Urinary bladder (tissue), 4 donors: ENCODE results near the gene AGRN. TPM values are rescaled to one million over a fixed set of nuclear protein-coding genes. Genes with fewer than 3 reads are reported as not detected.
"Not testable (repeated sequence)": the region's sequence is repeated elsewhere in the genome, so short reads cannot be mapped to it uniquely, and the experiment has no call there.

Experiments
- DNase-seq: peaks from one replicate; pipeline ENCODE4 v3.0.0-alpha.2; 2015; ENCODE audit errors: extremely low spot score
- H3K27ac ChIP-seq: one replicate; pipeline ENCODE4 v1.5.1; 2013; ENCODE audit warnings: low read depth, mild to moderate bottlenecking, moderate library complexity
- H3K36me3 ChIP-seq: one replicate; pipeline ENCODE4 v1.6.1; 2013; ENCODE audit warnings: mild to moderate bottlenecking, moderate library complexity; ENCODE audit not compliant: insufficient read depth
- H3K4me1 ChIP-seq: one replicate; pipeline ENCODE4 v1.6.1; 2013; ENCODE audit warnings: mild to moderate bottlenecking, moderate library complexity; ENCODE audit not compliant: insufficient read depth
- H3K4me3 ChIP-seq: one replicate; pipeline ENCODE4 v1.5.1; 2013; ENCODE audit warnings: low read depth, low read length
- WGBS: extraction: QIAGEN DNeasy Blood & Tissue Kit; methylation state at CpG from one replicate; pipeline ENCODE4 v1.1.7; 2013; 5-methylcytosine and 5-hydroxymethylcytosine counted together
- polyA plus RNA-seq: library from polyadenylated mRNA; stranded (reverse); fragments of 200-250 nt; gene quantifications from one replicate; pipeline ENCODE4 v1.2.3, GENCODE V29; 2013
- total RNA-seq: library from RNA; depleted of rRNA; stranded (reverse); fragments of >200 nt; gene quantifications from one replicate; pipeline ENCODE4 v1.2.3, GENCODE V29; 2014
- donor health status: healthy with polysubstance abuse.
- donor health status: healthy.

AGRN gene
- total and polyA plus RNA-seq, 2 donors: 38.7 to 43.3 TPM

DNA sequence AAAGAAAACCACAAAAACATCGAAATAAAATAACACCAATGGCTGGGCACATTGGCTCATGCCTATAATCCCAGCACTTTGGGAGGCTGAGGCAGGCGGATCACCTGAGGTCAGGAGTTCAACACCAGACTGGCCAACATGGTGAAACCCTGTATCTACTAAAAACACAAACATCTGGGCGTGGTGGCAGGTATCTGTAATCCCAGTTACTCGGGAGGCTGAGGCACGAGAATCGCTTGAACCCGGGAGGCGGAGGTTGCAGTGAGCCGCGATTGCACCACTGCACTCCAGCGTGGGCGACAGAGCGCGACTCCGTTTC is 37.8 kb downstream of the AGRN start:
- 73% methylated on average over 15 of the region's 15 CpGs for WGBS
- not testable (repeated sequence) for H3K4me1 ChIP-seq, H3K36me3 ChIP-seq, H3K27ac ChIP-seq, DNase-seq, H3K4me3 ChIP-seq

- Histone ChIP-seq H3K4me1 (no peaks in the 10 kb centered on the region), H3K27ac (no peak overlapping the region), H3K36me3 (no peaks in the 10 kb centered on the region), H3K4me3 (no peak overlapping the region)
- 25% methylated on average over 24 of the region's 24 CpGs for WGBS
- DNase-seq: no peak
These were observed 38.4 kb downstream of the AGRN start for GRCh38 chr1:1058088-1058905.

- 1% methylated on average over 48 of the region's 48 CpGs for WGBS
- Histone ChIP-seq H3K4me3 (peak overlapping the region; percentile 54), H3K27ac (no peak overlapping the region), H3K4me1 (no peaks in the 10 kb centered on the region), H3K36me3 (no peaks in the 10 kb centered on the region)
- no peak for DNase-seq
These were observed 39.1 kb downstream of the AGRN start for GRCh38 chr1:1058921-1059493.

- no peak for DNase-seq
- H3K4me1 ChIP-seq: no peaks in the 10 kb centered on the region
- peak overlapping the region; percentile 54 for H3K4me3 ChIP-seq
- 5% methylated on average over 69 of the region's 69 CpGs for WGBS
- H3K36me3 ChIP-seq: no peaks in the 10 kb centered on the region
- no peak overlapping the region for H3K27ac ChIP-seq
These were observed 39.8 kb downstream of the AGRN start for GRCh38 chr1:1059494-1060280.

GRCh38 chr1:1060281-1061000 is 40.5 kb downstream of the AGRN start:
- 46% methylated on average over 38 of the region's 38 CpGs for WGBS
- H3K4me1 ChIP-seq: no peaks in the 10 kb centered on the region

GRCh38 chr1:1061682-1062345 is 41.9 kb downstream of the AGRN start:
- Histone ChIP-seq H3K27ac (no peak overlapping the region), H3K36me3 (no peaks in the 10 kb centered on the region), H3K4me1 (no peaks in the 10 kb centered on the region), H3K4me3 (no peak overlapping the region)
- DNase-seq: no peak
- WGBS: 44% methylated on average over 16 of the region's 18 CpGs

More at GRCh38 chr1:1060281-1061000, 40.5 kb downstream of the AGRN start:
- Histone ChIP-seq H3K4me3 (no peak overlapping the region), H3K36me3 (no peaks in the 10 kb centered on the region), H3K27ac (no peak overlapping the region)
- DNase-seq: no peak

GRCh38 chr1:1062348-1063163 is 42.6 kb downstream of the AGRN start:
- no peak for DNase-seq
- no peak overlapping the region for H3K4me3 ChIP-seq
- WGBS: 24% methylated on average over 29 of the region's 29 CpGs
- H3K27ac ChIP-seq: no peak overlapping the region
- no peaks in the 10 kb centered on the region for H3K36me3 ChIP-seq
- no peaks in the 10 kb centered on the region for H3K4me1 ChIP-seq

DNA sequence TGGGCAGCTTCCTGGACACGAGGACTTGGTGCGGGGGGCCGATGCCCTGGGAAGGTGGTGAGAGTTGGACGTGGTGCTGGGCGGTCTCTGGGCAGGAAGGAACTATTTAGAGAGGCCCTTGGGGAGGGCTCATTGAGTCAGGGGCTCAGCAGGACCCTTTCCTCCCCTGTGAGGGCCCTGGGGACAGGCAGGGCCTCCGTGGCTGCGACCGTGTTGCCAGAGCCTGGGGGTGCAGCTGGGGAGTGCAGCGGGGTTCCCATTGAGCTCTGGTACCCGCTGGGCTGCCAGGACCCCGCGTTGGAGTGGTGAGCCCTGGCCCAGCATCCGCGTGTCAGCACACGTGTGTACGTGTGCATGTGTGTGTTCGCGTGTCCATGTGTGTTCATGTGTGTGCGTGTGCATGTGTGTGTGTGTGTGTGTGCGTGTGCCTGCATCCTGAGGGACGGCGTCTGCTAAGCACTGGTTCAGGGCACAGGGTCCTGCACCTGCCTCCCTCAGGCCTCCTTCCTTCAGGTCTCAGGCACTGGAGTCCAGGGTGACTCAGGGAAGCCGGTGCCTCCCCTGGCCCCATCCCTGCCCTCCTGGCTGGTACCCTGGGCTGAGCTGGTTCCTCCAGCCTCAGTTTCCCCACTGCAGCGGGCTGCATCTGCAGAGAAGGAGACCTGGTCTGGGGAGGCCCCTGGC is 43.5 kb downstream of the AGRN start:
- DNase-seq: no peak
- H3K4me1 ChIP-seq: no peaks in the 10 kb centered on the region
- H3K4me3 ChIP-seq: no peak overlapping the region
- 69% methylated on average over 24 of the region's 24 CpGs for WGBS
- no peaks in the 10 kb centered on the region for H3K36me3 ChIP-seq
- no peak overlapping the region for H3K27ac ChIP-seq

DNA sequence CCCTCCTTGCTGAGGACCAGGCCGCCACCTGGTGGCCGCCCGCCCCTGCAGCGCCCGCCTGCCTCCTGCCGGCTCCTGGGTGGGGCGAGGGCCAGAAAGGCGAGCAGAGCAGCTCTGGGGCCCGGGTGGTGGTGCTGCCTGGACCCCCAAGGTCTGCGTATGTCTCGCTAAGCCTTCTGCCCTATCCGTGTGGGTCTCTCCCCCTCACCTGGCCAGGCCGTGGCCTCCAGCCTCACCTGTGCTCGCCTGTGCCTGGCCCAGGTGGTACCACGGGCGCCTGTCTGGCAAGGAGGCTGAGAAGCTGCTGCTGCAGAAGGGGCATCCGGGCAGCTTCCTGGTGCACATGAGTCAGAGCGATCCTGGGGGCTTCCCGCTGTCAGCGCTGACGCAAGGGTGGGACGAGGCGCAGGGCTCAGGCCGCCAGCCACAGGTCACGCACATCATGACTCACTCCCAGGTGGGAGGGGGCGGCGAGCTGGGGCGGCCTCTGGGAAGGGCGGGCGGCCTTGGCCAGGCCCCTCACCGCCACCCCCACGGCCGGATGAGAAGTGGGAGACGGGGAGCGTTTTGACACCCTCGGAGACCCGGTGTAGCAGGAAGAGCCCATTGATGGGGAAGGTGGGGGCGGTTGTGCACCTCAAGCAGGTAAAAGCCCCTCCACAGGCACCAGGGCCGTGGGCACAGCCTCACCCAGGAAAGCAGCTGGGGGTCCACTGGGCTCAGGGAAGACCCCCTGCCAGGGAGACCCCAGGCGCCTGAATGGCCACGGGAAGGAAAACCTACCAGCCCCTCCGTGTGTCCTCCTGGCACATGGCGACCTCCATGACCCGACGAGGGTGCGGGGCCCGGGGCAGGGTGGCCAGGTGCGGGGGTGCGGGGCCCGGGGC is 44.3 kb downstream of the AGRN start:
- no peak overlapping the region for H3K4me3 ChIP-seq
- H3K4me1 ChIP-seq: no peaks in the 10 kb centered on the region
- no peak for DNase-seq
- WGBS: 18% methylated on average over 50 of the region's 50 CpGs
- H3K27ac ChIP-seq: no peak overlapping the region
- no peaks in the 10 kb centered on the region for H3K36me3 ChIP-seq

GRCh38 chr1:1065265-1065939 is 45.5 kb downstream of the AGRN start:
- WGBS: 64% methylated on average over 20 of the region's 20 CpGs
- no peaks in the 10 kb centered on the region for H3K4me1 ChIP-seq

GRCh38 chr1:1065940-1066304 is 46.0 kb downstream of the AGRN start:
- not testable (repeated sequence) for H3K4me3 ChIP-seq, DNase-seq, H3K4me1 ChIP-seq, H3K36me3 ChIP-seq, H3K27ac ChIP-seq
- WGBS: 61% methylated on average over 11 of the region's 11 CpGs

More at GRCh38 chr1:1065265-1065939, 45.5 kb downstream of the AGRN start:
- H3K27ac ChIP-seq: no peak overlapping the region
- no peak for DNase-seq
- no peak overlapping the region for H3K4me3 ChIP-seq
- no peaks in the 10 kb centered on the region for H3K36me3 ChIP-seq
